SK-N-SH treated with all-trans-retinoic acid at 6 μM for 48 hours (cell line): ENCODE measurements around the gene HELZ2.
"Not testable (repeated sequence)": the region's sequence is repeated elsewhere in the genome, so short reads cannot be mapped to it uniquely, and the experiment has no call there.

Source experiments
- ATAC-seq: fragments of 200-7000 bp; cut with Tn5 transposase; 3 replicates; pipeline ENCODE4 v1.9.1; 2020; ENCODE audit warnings: mild to moderate bottlenecking, moderate library complexity
- ARNTL ChIP-seq: fragments of 450-650 bp; formaldehyde crosslinking; IDR thresholded peaks from 2 replicates; pipeline ENCODE4 v1.5.0; 2020; ENCODE audit warnings: low read depth, mild to moderate bottlenecking, moderate library complexity, borderline replicate concordance
- BACH2 ChIP-seq: fragments of 250-450 bp; sonication (Bioruptor Pico); IDR thresholded peaks from 2 replicates; pipeline ENCODE4 v1.9.0; 2021; ENCODE audit warnings: mild to moderate bottlenecking, borderline replicate concordance
- CSDC2 ChIP-seq: fragments of 250-450 bp; sonication (Bioruptor Pico); IDR thresholded peaks from 2 replicates; pipeline ENCODE4 v1.5.0; 2020; ENCODE audit warnings: mild to moderate bottlenecking, moderate library complexity
- ESRRG ChIP-seq: fragments of 250-450 bp; sonication (Bioruptor Pico); IDR thresholded peaks from 2 replicates; pipeline ENCODE4 v1.6.1; 2021; ENCODE audit warnings: mild to moderate bottlenecking
- GLIS3 ChIP-seq: fragments of 250-450 bp; sonication (Bioruptor Pico); IDR thresholded peaks from 2 replicates; pipeline ENCODE4 v1.5.0; 2020; ENCODE audit warnings: mild to moderate bottlenecking, moderate library complexity
- PPARA ChIP-seq: fragments of 250-450 bp; sonication (Bioruptor Pico); IDR thresholded peaks from 2 replicates; pipeline ENCODE4 v1.5.0; 2020; ENCODE audit warnings: mild to moderate bottlenecking, borderline replicate concordance
- RARB ChIP-seq: fragments of 250-450 bp; sonication (Bioruptor Pico); IDR thresholded peaks from 2 replicates; pipeline ENCODE4 v1.8.0; 2021; ENCODE audit warnings: mild to moderate bottlenecking, moderate library complexity
- SNAI2 ChIP-seq: fragments of 250-450 bp; sonication (Bioruptor Pico); IDR thresholded peaks from 2 replicates; pipeline ENCODE4 v1.5.0; 2020; ENCODE audit warnings: mild to moderate bottlenecking, moderate library complexity
- TCF4 ChIP-seq: fragments of 250-450 bp; sonication (Bioruptor Pico); IDR thresholded peaks from 2 replicates; pipeline ENCODE4 v1.8.0; 2021; ENCODE audit warnings: mild to moderate bottlenecking, moderate library complexity, borderline replicate concordance
- ZC3H10 ChIP-seq: fragments of 250-450 bp; sonication (Bioruptor Pico); IDR thresholded peaks from 2 replicates; pipeline ENCODE4 v1.5.1; 2021; ENCODE audit warnings: mild to moderate bottlenecking, moderate library complexity
- ZFP3 ChIP-seq: fragments of 250-450 bp; sonication (Bioruptor Pico); IDR thresholded peaks from 2 replicates; pipeline ENCODE4 v1.5.0; 2020; ENCODE audit warnings: mild to moderate bottlenecking, moderate library complexity
- ZFP30 ChIP-seq: fragments of 450-650 bp; formaldehyde crosslinking; IDR thresholded peaks from 2 replicates; pipeline ENCODE4 v1.5.0; 2022; ENCODE audit warnings: mild to moderate bottlenecking, moderate library complexity
- ZNF70 ChIP-seq: fragments of 450-650 bp; formaldehyde crosslinking; IDR thresholded peaks from 2 replicates; pipeline ENCODE4 v1.5.0; 2020; ENCODE audit warnings: mild to moderate bottlenecking, moderate library complexity
- ZNF8 ChIP-seq: fragments of 450-650 bp; formaldehyde crosslinking; IDR thresholded peaks from 2 replicates; pipeline ENCODE4 v1.5.0; 2020; ENCODE audit warnings: mild to moderate bottlenecking, moderate library complexity
- TF ChIP-seq, protein P1 (sequence below): fragments of 250-450 bp; sonication (Bioruptor Pico); IDR thresholded peaks from 2 replicates; pipeline ENCODE4 v1.5.1; 2021; ENCODE audit warnings: mild to moderate bottlenecking, moderate library complexity
- TF ChIP-seq, protein P2 (sequence below): fragments of 250-450 bp; sonication (Bioruptor Pico); IDR thresholded peaks from 2 replicates; pipeline ENCODE4 v1.8.0; 2021; ENCODE audit warnings: low read depth, mild to moderate bottlenecking, moderate library complexity, borderline replicate concordance
- TF ChIP-seq, protein P3 (sequence below): fragments of 250-450 bp; sonication (Bioruptor Pico); IDR thresholded peaks from 2 replicates; pipeline ENCODE4 v1.8.0; 2020; ENCODE audit warnings: mild to moderate bottlenecking, moderate library complexity, borderline replicate concordance

The HELZ2 gene

DNA sequence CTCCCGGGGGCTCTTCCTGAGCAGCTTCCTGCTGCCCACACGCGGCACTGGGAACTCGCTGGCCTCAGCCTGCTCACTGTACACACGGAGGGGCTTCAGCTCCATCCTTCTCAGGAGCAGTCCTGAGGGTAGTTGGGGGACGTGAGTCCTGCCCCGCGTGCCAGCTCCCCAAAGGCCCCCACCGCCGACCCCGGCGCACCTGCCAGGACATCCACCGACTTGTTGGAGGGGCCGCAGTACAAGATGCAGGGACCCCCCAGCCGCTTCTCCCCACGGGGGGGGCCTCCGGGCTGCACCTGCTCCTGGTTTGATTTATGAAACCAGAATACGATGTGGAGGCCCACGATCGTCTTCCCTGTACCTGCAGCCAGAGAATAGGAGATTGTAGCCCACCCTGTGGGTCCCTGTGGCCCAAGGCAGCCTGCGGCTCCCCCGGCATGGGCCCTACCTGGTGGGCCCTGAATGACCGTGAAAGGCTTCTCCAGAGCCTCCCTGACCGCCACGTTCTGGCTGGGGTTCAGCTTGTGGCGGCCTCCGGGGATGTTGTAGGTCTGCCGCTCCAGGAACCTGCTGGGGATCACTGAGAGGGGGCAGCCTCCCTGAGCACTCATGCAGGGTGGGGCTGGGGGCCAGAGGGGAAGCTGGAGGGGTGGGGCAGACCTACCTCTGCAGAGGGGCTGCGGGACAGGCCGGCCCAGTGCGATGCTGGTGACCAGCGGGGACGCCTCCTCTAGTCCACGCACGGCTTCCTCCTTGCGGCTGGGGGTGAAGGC lies 12.2 kb downstream of the HELZ2 start:
- TF ChIP-seq, protein P1, sequence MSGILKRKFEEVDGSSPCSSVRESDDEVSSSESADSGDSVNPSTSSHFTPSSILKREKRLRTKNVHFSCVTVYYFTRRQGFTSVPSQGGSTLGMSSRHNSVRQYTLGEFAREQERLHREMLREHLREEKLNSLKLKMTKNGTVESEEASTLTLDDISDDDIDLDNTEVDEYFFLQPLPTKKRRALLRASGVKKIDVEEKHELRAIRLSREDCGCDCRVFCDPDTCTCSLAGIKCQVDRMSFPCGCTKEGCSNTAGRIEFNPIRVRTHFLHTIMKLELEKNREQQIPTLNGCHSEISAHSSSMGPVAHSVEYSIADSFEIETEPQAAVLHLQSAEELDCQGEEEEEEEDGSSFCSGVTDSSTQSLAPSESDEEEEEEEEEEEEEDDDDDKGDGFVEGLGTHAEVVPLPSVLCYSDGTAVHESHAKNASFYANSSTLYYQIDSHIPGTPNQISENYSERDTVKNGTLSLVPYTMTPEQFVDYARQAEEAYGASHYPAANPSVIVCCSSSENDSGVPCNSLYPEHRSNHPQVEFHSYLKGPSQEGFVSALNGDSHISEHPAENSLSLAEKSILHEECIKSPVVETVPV: no peak
- TF ChIP-seq TCF4 (CRISPR knock-in tag) (no peak), ZNF70 (no peak), RARB (CRISPR knock-in tag) (no peak), GLIS3 (CRISPR knock-in tag) (no peak), ZNF8 (CRISPR knock-in tag) (no peak)

DNA sequence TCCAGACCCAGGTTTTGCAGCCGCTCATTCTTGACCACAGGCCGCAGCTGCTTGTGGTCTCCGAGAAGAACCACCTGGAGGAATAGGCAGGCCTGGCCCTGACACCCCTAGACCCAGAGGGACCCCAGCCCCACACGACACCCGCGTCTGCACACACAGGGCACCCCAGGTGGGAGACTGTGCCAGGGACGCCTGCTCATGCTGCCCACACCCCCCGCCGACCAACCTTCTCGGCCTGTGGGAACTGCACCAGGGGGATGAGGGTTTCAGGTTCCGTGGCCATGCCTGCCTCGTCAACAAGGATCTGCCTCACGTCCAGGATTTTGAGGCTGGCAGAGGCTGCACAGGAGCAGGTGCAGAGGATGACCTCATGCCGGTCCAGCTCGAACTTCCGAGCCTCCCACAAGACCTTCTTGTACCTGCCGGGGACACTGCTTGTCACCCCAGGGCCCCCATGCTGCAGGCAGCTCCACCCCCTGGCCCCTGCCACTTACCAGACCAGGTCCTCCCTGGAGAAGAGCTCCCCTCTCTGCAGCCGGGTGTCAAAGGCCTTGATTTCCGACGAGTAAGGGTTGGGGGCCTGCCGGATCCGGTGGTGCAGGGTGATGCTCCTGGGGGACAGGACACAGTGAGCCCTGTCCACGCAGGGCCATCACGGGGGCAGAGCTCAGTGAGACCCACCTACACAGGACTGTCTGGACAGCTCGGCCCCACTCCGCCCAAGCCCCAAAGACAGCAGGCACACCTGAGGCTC lies 13.0 kb downstream of the HELZ2 start:
- TF ChIP-seq ZC3H10 (CRISPR knock-in tag) (no peak), SNAI2 (no peak)
- TF ChIP-seq, all 23 proteins: peak for 0

More for the DNA sequence above, 12.2 kb downstream of the HELZ2 start:
- no peak for ATAC-seq

DNA sequence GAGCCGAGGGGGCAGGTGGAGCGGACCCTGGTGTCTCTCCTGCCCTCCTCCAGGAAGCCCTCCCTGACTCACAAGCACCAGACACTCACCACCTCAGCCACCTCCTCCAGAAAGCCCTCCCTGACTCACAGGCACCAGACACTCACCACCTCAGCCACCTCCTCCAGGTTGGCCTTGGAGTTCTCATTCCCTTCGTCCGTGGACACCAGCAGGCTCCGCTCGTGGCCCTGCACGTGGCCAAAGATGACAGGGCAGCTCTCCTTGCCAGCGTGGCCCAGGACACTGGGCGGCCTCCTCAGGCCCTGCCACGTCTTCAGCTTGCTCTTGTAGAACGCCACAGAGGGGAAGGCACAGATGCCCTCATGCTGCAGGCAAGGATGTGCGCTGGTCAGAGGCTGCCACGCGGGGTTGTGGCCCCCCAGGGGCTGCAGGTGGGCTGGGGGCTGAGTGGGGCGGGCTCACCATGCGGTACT lies 13.7 kb downstream of the HELZ2 start:
- no peak for ATAC-seq
- TF ChIP-seq, protein P2, sequence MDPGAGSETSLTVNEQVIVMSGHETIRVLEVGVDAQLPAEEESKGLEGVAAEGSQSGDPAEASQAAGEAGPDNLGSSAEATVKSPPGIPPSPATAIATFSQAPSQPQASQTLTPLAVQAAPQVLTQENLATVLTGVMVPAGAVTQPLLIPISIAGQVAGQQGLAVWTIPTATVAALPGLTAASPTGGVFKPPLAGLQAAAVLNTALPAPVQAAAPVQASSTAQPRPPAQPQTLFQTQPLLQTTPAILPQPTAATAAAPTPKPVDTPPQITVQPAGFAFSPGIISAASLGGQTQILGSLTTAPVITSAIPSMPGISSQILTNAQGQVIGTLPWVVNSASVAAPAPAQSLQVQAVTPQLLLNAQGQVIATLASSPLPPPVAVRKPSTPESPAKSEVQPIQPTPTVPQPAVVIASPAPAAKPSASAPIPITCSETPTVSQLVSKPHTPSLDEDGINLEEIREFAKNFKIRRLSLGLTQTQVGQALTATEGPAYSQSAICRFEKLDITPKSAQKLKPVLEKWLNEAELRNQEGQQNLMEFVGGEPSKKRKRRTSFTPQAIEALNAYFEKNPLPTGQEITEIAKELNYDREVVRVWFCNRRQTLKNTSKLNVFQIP (CRISPR knock-in tag): no peak
- TF ChIP-seq ARNTL (CRISPR knock-in tag) (no peak), ESRRG (CRISPR knock-in tag) (no peak), ZFP30 (CRISPR knock-in tag) (no peak), ZFP3 (CRISPR knock-in tag) (no peak), BACH2 (CRISPR knock-in tag) (no peak), GLIS3 (CRISPR knock-in tag) (no peak), TCF4 (CRISPR knock-in tag) (no peak), PPARA (CRISPR knock-in tag) (no peak), CSDC2 (no peak), RARB (CRISPR knock-in tag) (no peak), ZNF70 (no peak)
- TF ChIP-seq, protein P3, sequence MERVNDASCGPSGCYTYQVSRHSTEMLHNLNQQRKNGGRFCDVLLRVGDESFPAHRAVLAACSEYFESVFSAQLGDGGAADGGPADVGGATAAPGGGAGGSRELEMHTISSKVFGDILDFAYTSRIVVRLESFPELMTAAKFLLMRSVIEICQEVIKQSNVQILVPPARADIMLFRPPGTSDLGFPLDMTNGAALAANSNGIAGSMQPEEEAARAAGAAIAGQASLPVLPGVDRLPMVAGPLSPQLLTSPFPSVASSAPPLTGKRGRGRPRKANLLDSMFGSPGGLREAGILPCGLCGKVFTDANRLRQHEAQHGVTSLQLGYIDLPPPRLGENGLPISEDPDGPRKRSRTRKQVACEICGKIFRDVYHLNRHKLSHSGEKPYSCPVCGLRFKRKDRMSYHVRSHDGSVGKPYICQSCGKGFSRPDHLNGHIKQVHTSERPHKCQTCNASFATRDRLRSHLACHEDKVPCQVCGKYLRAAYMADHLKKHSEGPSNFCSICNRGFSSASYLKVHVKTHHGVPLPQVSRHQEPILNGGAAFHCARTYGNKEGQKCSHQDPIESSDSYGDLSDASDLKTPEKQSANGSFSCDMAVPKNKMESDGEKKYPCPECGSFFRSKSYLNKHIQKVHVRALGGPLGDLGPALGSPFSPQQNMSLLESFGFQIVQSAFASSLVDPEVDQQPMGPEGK (CRISPR knock-in tag): no peak
- TF ChIP-seq, protein P1: no peak

More for the DNA sequence above, 13.0 kb downstream of the HELZ2 start:
- no peak for ATAC-seq

DNA sequence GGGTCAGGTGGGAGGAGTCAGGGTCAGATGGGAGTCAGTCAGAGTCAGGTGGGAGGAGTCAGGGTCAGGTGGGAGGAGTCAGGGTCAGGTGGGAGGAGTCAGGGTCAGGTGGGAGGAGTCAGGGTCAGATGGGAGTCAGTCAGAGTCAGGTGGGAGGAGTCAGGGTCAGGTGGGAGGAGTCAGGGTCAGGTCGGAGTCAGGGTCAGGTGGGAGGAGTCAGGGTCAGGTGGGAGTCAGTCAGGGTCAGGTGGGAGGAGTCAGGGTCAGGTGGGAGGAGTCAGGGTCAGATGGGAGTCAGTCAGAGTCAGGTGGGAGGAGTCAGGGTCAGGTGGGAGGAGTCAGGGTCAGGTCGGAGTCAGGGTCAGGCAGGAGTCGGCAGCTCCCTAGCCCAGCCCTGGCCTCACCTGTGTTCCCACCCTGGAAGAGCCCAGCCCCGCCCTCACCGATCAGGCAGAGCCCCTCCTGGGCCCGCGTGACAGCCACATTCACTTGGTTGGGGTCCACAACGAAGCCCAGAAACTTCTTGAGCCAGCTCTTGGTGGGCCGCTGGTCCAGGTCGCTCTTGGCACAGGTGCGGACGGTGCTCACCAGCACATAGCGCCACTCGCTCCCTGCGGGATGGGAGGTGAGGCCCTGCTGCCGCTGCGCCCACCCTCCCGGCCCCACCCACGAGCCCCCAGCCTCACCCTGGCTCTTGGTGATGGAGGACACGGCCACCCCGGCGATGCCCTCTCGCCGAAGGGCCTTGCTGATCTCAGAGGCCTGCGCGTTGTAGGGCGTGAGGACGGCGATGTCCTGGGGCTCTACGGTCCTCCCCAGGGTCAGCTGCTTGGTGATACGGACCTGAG lies 14.3 kb downstream of the HELZ2 start:
- not testable (repeated sequence) for ATAC-seq
